Measurements from ENCODE around the gene C5.
"Not testable (repeated sequence)": the region's sequence is repeated elsewhere in the genome, so short reads cannot be mapped to it uniquely, and the experiment has no call there.

Gene C5

DNA sequence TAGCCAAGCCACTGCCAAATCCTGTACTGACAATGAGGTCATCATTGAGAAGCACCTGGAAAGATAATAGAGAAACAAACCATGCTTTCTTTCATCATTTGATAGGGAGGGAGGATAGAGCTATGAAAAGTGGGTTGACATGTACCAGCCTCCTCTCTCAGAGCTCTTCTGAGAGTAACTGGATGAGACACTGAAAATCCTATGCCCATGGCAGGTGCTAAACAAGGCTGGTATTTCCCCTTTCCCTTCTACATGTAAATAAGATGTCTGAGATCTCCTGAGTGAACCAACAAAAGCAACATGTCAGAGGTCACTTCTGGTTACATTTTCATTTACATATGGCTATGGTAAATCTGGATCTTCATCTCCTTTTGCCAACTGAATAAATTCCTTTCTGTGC is 78.1 kb downstream of the C5 start:
- TF ChIP-seq, protein P1, sequence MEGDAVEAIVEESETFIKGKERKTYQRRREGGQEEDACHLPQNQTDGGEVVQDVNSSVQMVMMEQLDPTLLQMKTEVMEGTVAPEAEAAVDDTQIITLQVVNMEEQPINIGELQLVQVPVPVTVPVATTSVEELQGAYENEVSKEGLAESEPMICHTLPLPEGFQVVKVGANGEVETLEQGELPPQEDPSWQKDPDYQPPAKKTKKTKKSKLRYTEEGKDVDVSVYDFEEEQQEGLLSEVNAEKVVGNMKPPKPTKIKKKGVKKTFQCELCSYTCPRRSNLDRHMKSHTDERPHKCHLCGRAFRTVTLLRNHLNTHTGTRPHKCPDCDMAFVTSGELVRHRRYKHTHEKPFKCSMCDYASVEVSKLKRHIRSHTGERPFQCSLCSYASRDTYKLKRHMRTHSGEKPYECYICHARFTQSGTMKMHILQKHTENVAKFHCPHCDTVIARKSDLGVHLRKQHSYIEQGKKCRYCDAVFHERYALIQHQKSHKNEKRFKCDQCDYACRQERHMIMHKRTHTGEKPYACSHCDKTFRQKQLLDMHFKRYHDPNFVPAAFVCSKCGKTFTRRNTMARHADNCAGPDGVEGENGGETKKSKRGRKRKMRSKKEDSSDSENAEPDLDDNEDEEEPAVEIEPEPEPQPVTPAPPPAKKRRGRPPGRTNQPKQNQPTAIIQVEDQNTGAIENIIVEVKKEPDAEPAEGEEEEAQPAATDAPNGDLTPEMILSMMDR (IDR thresholded peaks at IDR 0.05; ENCODE audit: extremely low read depth, missing control alignments): no peak
- no peak for DNase-seq (ENCODE audit: low spot score)

DNA sequence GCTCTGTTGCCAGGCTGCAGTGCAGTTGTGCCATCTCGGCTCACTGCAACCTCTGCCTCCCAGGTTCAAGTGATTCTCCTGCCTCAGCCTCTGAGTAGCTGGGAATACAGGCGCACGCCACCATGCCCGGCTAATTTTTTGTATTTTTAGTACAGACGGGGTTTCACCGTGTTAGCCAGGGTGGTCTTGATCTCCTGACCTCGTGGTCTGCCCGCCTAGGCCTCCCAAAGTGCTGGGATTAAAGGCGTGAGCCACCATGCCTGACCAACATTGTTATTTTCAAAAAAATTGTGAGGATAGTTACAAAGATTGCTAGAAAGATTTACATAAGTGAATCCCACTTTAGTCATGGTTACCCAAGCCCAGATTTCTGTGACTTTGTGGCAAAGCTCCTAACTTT is 78.6 kb downstream of the C5 start:
- DNase-seq (ENCODE audit: low spot score): not testable (repeated sequence)

GRCh38 chr9:120970244-120970643 is 79.8 kb downstream of the C5 start:
- no peak for DNase-seq (ENCODE audit: low spot score)
- TF ChIP-seq, protein P1 (IDR thresholded peaks at IDR 0.05; ENCODE audit: extremely low read depth, missing control alignments): no peak

DNA sequence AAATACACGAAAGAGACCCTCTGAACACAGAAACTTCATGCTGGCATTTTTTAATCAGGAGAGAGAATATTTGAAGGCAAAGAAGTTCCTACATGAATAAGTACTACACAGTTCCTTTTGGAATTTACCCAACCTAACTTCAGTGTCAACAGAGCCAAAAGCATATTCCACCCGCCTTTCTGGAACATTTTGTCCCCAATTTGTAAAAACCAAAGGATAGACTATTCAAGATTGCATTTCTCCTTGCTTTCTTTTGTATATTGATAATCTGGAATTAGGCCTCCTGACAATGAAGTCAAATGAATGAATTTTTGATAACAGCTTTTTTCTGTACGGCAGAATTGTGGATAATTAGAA is 84.1 kb downstream of the C5 start:
- TF ChIP-seq, protein P1 (IDR thresholded peaks at IDR 0.05; ENCODE audit: extremely low read depth, missing control alignments): no peak
- no peak for DNase-seq (ENCODE audit: low spot score)

DNA sequence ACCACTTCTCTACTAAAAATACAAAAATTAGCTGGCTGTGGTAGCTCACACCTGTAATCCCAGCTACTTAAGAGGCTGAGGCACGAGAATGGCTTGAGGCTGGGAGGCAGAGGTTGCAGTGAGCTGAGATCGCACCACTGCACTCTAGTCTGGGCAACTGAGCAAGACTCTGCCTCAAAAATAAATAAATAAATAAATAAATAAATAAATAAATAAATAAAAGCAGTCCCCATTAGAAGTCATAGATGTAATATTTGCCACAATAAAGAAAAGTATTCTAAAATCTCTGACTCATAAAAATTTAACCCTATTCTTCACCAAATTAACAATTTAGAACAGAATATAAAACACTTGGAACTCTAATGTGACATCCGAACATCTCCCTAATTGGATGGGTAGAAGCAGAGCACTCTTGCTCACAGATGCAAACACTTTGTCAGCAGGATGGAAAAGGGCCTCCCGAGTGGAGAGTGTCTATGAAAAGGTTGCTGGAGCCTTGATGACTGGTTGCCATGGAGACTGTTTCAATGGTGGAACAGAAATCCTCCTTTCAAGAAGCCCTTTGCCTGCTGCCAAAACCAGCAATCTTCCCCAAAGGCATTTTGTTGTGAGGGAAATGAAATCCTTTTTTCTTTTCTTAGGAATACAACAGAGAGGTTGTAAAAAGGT is 84.6 kb downstream of the C5 start:
- DNase-seq (ENCODE audit: low spot score): no peak

DNA sequence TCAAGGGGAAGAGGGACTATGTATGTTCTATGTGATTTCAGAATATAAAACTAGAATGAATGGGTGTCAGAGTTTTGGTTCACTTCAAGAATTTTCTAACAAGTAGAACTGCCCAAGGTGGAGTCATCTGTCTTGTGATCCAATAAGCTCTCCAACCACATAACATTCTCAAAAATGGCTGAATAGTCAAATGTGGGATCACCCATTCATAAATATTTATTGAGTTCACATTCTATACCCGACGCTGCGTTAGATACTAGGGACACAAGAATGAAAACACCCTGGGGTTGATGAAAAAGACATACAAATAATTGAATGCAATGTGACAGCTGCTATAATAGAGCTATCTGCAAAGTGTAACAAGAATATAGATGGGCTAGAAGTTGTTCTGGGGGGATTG is 88.1 kb downstream of the C5 start:
- DNase-seq (ENCODE audit: low spot score): no peak
- TF ChIP-seq, protein P1 (IDR thresholded peaks at IDR 0.05; ENCODE audit: extremely low read depth, missing control alignments): no peak

More for the DNA sequence above, 84.6 kb downstream of the C5 start:
- TF ChIP-seq, protein P1 (IDR thresholded peaks at IDR 0.05; ENCODE audit: extremely low read depth, missing control alignments): no peak

- DNase-seq (ENCODE audit: low spot score): no peak
- TF ChIP-seq, protein P1 (IDR thresholded peaks at IDR 0.05; ENCODE audit: extremely low read depth, missing control alignments): no peak
These were observed 90.1 kb downstream of the C5 start for GRCh38 chr9:120960001-120960400.

DNA sequence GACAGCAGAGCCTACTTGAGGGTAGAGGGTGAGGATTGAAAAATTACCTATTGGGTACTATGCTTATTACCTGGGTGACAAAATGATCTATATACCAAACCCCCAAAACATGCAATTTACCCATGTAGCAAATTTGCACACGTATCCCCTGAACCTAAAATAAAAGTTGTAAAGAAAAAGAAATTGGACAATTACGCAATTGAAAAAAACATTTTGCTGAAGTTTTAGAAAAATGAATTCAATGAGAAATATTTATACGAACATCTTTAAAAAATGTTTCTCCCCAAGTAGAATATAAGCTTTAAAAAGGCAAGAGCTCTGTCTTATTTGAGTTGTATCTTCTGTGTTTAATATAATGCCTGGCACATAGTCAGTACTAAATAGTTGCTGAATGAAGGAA is 93.2 kb downstream of the C5 start:
- TF ChIP-seq, protein P1 (IDR thresholded peaks at IDR 0.05; ENCODE audit: extremely low read depth, missing control alignments): no peak
- DNase-seq (ENCODE audit: low spot score): no peak
